M059J (cell line): ENCODE data around the gene BCAR3. TPM values are rescaled to one million over a fixed set of nuclear protein-coding genes. Genes with fewer than 3 reads are reported as not detected.
"Not testable (repeated sequence)": the region's sequence is repeated elsewhere in the genome, so short reads cannot be mapped to it uniquely, and the experiment has no call there.

ENCODE experiments used
- DNase-seq: peaks from one replicate; pipeline ENCODE4 v3.0.0-alpha.2; 2012; ENCODE audit warnings: low read depth
- total RNA-seq: library from RNA; depleted of rRNA; stranded (reverse); fragments of >200 nt; shearing (Covaris generic); gene quantifications from 2 replicates; pipeline ENCODE4 v1.2.3, GENCODE V29; 2014

Gene BCAR3
- total RNA-seq, 1 experiment from 2014 or later, result 72.2 TPM

DNA sequence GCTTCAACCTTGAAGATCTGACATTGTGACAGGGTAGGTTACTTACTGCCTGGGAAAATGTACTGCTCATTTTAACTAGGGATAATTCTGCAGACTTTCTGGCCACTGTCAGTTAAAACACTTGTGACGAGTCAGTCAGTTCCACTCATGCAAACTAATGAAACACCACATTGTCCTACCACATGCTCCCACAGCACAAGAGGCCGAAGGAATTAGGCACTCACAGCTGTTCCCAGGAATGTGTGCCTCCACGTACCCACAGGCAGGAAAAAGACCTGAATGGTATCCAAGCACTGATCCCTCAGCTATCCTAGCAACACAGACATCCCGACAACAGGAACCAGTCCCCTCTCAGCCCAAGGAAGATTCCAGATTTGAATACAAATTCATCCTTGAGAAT is 12.3 kb downstream of the BCAR3 start:
- DNase-seq, result peak; percentile 67

DNA sequence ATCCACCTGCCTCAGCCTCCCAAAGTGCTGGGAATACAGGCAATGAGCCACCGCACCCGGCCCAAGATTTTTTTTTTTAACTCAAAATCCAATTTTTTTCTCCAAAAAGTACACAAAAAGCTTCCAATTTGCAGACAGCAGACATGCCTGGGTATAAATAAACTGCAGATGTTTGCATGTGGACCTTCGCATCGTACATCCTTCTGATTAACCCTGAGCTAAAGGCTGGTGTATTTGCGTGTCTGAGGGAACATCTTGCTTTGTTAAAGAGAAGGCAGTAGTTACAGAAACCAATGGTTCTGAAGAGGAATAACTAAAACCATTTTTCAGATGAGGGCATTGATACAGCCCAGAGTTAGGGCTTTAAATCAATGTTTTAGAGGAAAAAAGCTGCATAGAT is 12.7 kb downstream of the BCAR3 start:
- no peak for DNase-seq

DNA sequence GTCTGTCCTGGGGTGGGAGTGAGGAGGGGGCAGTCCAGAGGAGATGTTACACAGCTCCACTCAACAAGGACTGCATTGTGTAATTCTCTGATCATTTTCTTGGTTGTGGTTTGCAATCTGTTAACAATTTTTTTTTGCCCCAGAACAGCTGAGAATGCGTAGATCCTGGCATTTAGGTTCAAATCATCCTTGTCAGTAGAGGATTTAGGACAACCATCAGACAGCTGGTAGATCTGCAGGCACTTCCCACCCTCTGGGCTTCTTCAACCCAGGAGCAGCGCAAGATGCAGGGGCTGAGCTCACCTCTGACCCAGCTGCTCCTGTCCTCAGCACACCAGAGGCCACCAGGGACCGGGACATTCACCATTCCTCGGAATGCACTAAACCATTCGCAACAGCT is 13.5 kb downstream of the BCAR3 start:
- DNase-seq, result no peak

DNA sequence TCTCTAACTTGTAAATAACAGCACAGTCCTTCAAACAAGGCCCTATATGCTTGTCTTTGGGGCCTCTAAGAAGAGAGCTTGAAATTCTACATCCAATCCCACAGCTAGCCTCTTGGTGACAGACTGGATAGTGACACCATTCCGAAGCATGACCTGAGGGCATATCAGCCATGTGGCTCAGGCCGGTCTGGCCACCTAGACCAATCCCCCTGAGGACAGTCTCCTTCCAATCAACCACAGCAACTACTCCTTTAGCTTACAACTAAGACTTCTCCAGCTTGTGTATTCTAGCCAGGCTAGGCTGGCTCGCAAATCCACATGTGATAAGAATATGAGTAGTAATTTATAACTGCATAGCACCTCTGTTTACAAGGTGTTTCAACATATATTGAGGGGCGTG is 14.0 kb downstream of the BCAR3 start:
- peak; percentile 45 for DNase-seq

- DNase-seq, result peak; percentile 90
Measured at GRCh38 chr1:93666613-93667384, 14.8 kb downstream of the BCAR3 start.

DNA sequence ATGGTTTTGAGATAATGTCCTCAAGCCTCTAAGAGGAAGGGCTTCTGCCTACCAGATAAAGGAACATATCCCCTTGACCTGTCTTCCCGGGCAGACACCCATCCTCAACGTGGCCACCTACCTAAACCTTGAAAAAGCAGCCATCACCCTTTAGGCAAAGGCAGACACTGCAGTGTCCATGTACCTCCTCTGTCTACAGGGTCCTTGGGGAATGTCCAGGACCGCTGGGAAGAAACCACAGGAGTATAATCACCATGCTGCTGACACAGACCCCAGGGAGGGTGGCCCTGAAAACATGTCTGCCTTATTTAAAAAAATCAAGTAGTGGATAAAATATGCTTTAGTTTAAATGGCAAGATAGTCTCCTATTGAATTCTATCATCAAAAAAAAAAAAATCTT is 16.6 kb downstream of the BCAR3 start:
- peak; percentile 57 for DNase-seq

GRCh38 chr1:93663208-93663614 is 18.4 kb downstream of the BCAR3 start:
- no peak for DNase-seq

DNA sequence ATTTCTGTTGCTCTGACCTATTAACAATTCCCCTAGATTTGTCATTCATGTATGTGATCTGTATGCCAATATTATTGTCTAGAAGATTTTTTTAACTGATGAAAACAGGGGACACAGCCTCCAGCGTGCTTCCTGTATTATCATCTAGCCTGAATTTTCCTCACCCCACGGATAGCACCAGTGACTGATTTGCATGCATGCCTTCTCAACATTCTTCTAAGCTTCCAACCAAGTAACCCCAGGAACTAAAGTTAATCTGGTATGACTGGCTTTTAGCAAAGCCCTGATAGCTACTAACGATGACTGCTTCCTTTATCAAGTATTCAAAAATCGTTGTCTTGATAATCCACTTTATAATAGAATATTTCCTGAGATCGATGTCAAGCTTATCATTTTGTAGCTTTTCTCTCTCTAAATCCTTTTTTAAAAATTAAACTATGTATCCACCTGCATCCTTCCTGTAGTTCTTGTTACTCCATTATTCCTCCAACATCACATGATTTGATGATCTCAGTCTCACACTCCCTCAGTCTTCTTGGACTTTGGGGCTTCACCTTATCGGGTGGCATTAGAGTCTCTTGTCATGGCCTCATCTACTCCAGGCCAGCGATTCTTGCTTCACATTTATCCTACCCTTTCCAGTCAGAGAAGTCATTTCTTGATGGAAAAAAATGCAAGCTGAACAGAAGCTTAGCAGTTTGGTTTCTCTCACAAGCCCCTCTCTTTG is 19.0 kb downstream of the BCAR3 start:
- peak; percentile 67 for DNase-seq

GRCh38 chr1:93661829-93662474 is 19.7 kb downstream of the BCAR3 start:
- DNase-seq, result peak; percentile 88

GRCh38 chr1:93661341-93661740 is 20.3 kb downstream of the BCAR3 start:
- not testable (repeated sequence) for DNase-seq

GRCh38 chr1:93659822-93660503 is 21.7 kb downstream of the BCAR3 start:
- DNase-seq, result no peak

- DNase-seq, result no peak
Measured at GRCh38 chr1:93658188-93658587, 23.4 kb downstream of the BCAR3 start.

DNA sequence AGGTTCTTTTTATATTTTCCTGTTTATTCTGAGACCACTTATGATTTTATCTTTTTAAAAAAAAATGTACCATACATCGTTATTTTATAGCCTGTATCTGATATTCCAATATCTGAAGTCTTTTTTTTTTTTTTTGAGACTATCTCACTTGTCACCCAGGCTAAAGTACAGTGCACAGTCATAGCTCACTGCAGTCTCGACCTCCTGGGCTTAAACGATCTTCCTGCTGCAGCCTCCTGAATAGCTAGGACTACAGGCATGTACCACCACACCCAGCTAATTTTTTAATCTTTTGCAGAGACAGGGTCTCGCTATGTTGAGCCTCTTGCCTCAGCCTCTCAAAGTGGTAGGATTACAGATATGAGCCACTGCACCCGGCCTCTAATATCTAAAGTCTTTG is 25.1 kb downstream of the BCAR3 start:
- DNase-seq, result no peak

DNA sequence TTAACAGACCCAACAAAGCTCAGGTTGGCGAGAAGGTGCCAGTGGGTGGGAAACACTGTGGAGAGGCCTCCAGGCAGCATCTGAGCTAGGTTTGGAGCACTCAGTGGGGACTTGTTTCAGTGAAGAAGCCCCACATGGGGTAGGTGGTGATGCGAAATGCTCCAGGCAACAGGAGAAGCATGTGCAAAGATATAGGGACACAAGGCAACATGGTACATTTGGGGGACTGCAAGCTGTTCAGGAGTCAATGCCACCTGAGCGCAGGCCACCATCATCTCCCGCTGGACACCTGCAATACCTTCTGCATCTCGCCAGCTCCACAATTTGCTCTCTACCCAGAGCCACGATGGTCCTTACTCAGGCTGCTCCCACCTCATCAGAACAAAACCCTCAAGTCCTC is 28.0 kb downstream of the BCAR3 start:
- no peak for DNase-seq

DNA sequence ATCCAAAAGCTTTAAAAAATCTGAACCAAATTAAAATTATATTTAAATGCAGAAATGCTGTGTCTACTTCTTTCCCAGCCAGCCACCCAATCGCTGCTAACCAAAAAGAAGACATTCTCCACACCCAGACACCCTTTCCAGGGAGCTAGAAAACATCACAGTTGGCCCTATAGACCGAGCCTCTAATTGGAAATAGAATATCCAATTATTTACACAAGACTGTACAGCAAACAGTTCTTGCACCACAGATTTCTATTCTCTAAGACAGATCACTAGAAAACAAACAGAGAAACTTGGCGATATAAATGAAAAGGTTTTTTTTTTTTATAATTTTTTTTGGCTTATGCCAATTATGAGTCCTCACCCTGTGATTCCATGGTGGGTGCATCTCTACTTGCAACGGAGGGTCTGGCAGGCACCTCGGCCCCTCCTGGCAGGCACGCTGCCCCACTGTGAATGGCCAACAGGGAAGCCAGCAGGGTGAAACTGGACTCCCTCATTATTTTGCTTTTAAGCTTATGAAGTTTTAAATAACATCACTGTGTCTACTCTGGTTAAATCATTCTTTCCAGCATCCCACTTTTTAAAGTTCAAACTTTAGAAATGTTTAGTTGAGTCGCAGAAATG is 29.2 kb downstream of the BCAR3 start:
- DNase-seq, result no peak

DNA sequence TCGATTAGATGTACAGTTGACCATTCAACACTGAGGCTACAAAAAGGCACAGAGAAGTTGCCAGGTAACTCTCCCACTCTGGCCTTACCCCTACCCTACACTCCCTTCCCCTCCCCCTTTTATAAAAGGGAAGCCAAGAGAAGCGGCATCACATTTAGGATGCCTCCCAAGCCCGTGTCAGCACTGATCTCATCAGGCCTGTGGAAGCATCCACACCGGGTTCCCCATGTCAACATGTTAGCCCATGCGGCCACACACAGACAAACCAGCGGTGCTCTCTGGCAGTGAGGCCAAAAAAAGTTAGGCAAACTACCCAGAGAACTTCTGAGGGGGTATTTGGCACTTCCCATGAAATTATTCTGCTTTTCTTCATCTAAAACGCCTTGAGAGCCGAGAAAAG is 29.9 kb downstream of the BCAR3 start:
- DNase-seq, result no peak

DNA sequence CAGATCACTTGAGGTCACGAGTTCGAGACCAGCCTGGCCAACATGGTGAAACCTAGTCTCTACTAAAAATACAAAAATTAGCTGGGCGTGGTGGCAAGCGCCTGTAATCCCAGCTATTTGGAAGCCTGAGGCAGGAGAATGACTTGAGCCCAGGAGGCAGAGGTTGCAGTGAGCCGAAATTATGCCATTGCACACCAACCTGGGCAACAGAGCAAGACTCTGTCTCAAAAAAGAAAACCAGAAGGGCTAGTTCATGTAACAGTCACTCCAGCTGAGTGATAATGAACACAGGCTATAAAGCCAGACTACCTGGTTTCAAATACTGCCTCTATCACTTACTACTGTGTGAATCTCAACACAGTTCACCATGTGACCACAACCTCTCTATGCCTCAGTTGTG is 31.5 kb downstream of the BCAR3 start:
- DNase-seq, result not testable (repeated sequence)

GRCh38 chr1:93649231-93649630 is 32.4 kb downstream of the BCAR3 start:
- DNase-seq, result no peak

DNA sequence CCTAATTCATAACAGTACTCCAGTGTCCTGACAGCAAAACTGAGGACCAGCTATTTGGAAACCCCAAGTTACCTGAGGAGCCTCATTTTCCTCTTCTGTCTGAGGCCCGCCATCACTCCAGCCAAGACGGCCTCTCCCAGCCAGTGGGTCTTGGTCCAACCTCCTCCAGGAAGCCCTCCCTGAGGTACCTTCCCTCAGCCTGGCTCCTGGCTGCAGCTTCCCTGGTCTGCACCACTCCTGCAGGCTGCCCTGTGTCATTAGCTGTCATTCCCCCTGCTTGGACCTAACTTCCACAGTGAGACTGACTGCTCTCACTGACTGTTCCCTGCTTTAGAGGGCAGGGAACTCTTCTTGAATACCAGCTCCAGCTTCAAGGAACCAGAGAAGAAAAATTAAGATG is 33.0 kb downstream of the BCAR3 start:
- DNase-seq, result no peak

DNA sequence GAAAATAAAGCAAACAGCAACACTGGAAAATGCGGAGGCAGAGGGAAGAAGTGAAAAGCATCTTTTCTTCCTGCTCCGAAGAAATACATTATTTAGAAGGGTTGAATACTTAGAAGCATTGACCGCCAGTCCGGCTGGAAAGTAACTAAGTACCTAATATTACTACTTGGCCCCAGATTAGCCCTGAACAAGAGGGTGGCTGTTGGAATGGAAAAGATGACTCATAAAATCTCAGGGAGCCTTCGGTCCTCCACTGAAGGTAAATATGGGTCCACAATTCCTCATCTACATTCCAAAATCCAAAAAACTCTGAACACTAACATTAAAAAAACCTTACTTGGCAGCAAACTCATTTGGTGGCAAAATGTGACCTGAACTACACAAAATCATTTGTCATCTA is 40.1 kb downstream of the BCAR3 start:
- DNase-seq, result peak; percentile 68

DNA sequence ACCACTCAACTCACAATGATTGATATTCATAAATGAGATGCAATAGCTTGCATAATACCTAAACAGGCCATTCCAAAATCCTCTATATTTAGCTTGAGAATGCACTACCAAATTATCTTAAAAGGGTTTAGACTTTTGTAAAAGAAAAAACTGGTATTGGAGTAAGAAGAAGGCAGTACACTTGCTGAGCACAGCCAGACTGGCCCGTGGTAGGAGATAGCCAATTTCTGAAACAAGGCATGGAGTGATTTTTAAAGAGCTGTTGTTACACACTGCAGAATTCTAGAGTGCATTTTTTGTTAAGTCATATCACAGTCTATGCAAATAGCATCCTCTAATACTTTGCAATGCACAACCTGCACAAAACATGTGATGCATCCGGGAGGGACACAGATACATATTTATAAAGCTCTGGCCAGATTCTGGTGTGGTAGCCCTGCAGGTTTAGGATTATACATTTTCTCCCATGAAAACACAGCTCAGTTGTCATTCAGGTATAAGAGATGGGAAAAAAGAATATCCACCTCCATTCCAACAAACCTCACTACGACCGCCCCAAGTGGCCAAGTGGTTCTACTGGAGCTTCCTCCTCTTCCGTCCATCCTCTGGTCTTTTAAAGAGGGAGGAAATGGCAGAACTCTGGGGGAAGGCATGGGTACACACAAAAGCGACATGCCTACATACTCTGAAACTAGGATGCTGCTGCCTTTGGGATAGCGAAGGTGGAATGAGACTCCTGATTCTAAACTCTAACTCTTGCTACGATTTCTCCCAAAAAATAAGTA is 40.8 kb downstream of the BCAR3 start:
- no peak for DNase-seq
